ENCODE data around the gene CELA1.
"Not testable (repeated sequence)": the region's sequence is repeated elsewhere in the genome, so short reads cannot be mapped to it uniquely, and the experiment has no call there.

Gene CELA1

GRCh38 chr12:51307655-51308593 lies 38.6 kb downstream of the CELA1 start:
- no peak for DNase-seq

GRCh38 chr12:51306507-51306906 lies 40.0 kb downstream of the CELA1 start:
- DNase-seq = no peak

GRCh38 chr12:51300768-51301167 lies 45.7 kb downstream of the CELA1 start:
- not testable (repeated sequence) for DNase-seq

GRCh38 chr12:51295651-51296050 lies 50.8 kb downstream of the CELA1 start:
- DNase-seq = no peak

- not testable (repeated sequence) for DNase-seq
Measured at GRCh38 chr12:51294097-51294496, 52.4 kb downstream of the CELA1 start.

- no peak for DNase-seq
Measured at GRCh38 chr12:51293696-51294095, 52.8 kb downstream of the CELA1 start.

GRCh38 chr12:51291603-51292513 lies 54.6 kb downstream of the CELA1 start:
- not testable (repeated sequence) for DNase-seq

GRCh38 chr12:51285843-51286242 lies 60.6 kb downstream of the CELA1 start:
- no peak for DNase-seq

- no peak for DNase-seq
Measured at GRCh38 chr12:51281202-51281924, 65.1 kb downstream of the CELA1 start.
